HEK293 (cell line): Measurements from ENCODE around the gene KEL.

Source experiments
- CTCF ChIA-PET: fragments of 350-600 bp; formaldehyde crosslinking; extraction: SDS; loops from one replicate; lab custom pipeline; 2021; ENCODE audit warnings: antibody characterized with exemption; lab: Yijun Ruan, JAX
- POLR2A ChIA-PET: fragments of 300-600 bp; formaldehyde crosslinking; extraction: SDS; loops from one replicate; lab custom pipeline; 2020; ENCODE audit warnings: antibody characterized with exemption, inconsistent platforms; lab: Yijun Ruan, JAX
- H3K27ac ChIP-seq: fragments of 200-500 bp; sonication (Bioruptor generic); 2 replicates; pipeline ENCODE4 v1.5.1; 2014; ENCODE audit warnings: low read depth, low read length, control low read depth, inconsistent platforms; ENCODE audit errors: extremely low read depth
- H3K36me3 ChIP-seq, 2 experiments: fragments of 200-500 bp in 1 of 2; sonication (Bioruptor generic) in 1 of 2; 1 replicate in 1 of 2; 2 replicates in 1 of 2; pipeline ENCODE4 v1.5.1; 2014 to 2017; ENCODE audit warnings: inconsistent platforms in 2 of 2, low read length in 2 of 2; ENCODE audit not compliant: control insufficient read depth in 2 of 2, insufficient read depth in 1 of 2
- H3K4me1 ChIP-seq: fragments of 200-500 bp; sonication (Bioruptor generic); 2 replicates; pipeline ENCODE4 v1.5.1; 2014; ENCODE audit warnings: mild to moderate bottlenecking, low read length, inconsistent platforms; ENCODE audit not compliant: control insufficient read depth, insufficient read depth
- H3K4me3 ChIP-seq: 2 replicates; pipeline ENCODE4 v1.5.1; 2011; ENCODE audit warnings: low read depth, mild to moderate bottlenecking, control low read depth, low read length, moderate library complexity
- H3K9me3 ChIP-seq: fragments of 200-500 bp; sonication (Bioruptor generic); 2 replicates; pipeline ENCODE4 v1.5.1; 2014; ENCODE audit warnings: low read depth, low read length, inconsistent platforms; ENCODE audit not compliant: control insufficient read depth, insufficient read depth
- EGR2 ChIP-seq: fragments of 450-650 bp; formaldehyde crosslinking; IDR thresholded peaks from 2 replicates; pipeline ENCODE4 v1.5.1; 2016; ENCODE audit warnings: low read depth, missing biosample characterization, missing genetic modification characterization
- GLI2 ChIP-seq: fragments of 450-650 bp; formaldehyde crosslinking; IDR thresholded peaks from 2 replicates; pipeline ENCODE4; 2017; ENCODE audit warnings: missing biosample characterization, missing genetic modification characterization, low read depth, borderline replicate concordance
- KLF16 ChIP-seq: fragments of 450-650 bp; formaldehyde crosslinking; IDR thresholded peaks from 2 replicates; pipeline ENCODE4 v1.5.1; 2017; ENCODE audit warnings: missing biosample characterization, missing genetic modification characterization
- PRDM1 ChIP-seq: fragments of 450-650 bp; formaldehyde crosslinking; IDR thresholded peaks from 2 replicates; pipeline ENCODE4; 2016; ENCODE audit warnings: missing biosample characterization, missing genetic modification characterization
- RBAK ChIP-seq: fragments of 450-650 bp; formaldehyde crosslinking; IDR thresholded peaks from 2 replicates; pipeline ENCODE4 v1.5.1; 2016; ENCODE audit warnings: missing biosample characterization, missing genetic modification characterization
- TRIM28 ChIP-seq: IDR thresholded peaks from 2 replicates; pipeline ENCODE4 v1.6.1; 2011; ENCODE audit warnings: low read length, control low read depth, borderline replicate concordance
- WT1 ChIP-seq: fragments of 450-650 bp; formaldehyde crosslinking; IDR thresholded peaks from 2 replicates; pipeline ENCODE4 v1.5.1; 2016; ENCODE audit warnings: missing biosample characterization, missing genetic modification characterization
- YY2 ChIP-seq: fragments of 450-650 bp; formaldehyde crosslinking; IDR thresholded peaks from 2 replicates; pipeline ENCODE4 v1.5.1; 2016; ENCODE audit warnings: missing biosample characterization, missing genetic modification characterization
- ZNF10 ChIP-seq: fragments of 450-650 bp; formaldehyde crosslinking; IDR thresholded peaks from 2 replicates; pipeline ENCODE4 v1.5.1; 2017; ENCODE audit warnings: missing biosample characterization, missing genetic modification characterization
- ZNF133 ChIP-seq: fragments of 450-650 bp; formaldehyde crosslinking; IDR thresholded peaks from 2 replicates; pipeline ENCODE4 v1.5.1; 2016; ENCODE audit warnings: missing biosample characterization, missing genetic modification characterization
- ZNF138 ChIP-seq: fragments of 450-650 bp; formaldehyde crosslinking; IDR thresholded peaks from 2 replicates; pipeline ENCODE4 v1.5.1; 2016; ENCODE audit warnings: missing biosample characterization, missing genetic modification characterization, borderline replicate concordance
- ZNF140 ChIP-seq: fragments of 450-650 bp; formaldehyde crosslinking; IDR thresholded peaks from 2 replicates; pipeline ENCODE4 v1.5.1; 2016; ENCODE audit warnings: missing biosample characterization, missing genetic modification characterization
- ZNF146 ChIP-seq: fragments of 450-650 bp; formaldehyde crosslinking; IDR thresholded peaks from 2 replicates; pipeline ENCODE4 v1.5.1; 2016; ENCODE audit warnings: missing biosample characterization, missing genetic modification characterization
- ZNF155 ChIP-seq: fragments of 450-650 bp; formaldehyde crosslinking; IDR thresholded peaks from 2 replicates; pipeline ENCODE4 v1.5.1; 2016; ENCODE audit warnings: missing biosample characterization, missing genetic modification characterization
- ZNF169 ChIP-seq: fragments of 450-650 bp; formaldehyde crosslinking; IDR thresholded peaks from 2 replicates; pipeline ENCODE4 v1.5.1; 2016; ENCODE audit warnings: missing biosample characterization, missing genetic modification characterization
- ZNF174 ChIP-seq: fragments of 450-650 bp; formaldehyde crosslinking; IDR thresholded peaks from 2 replicates; pipeline ENCODE4 v1.5.0; 2017; ENCODE audit warnings: missing biosample characterization, mild to moderate bottlenecking, missing genetic modification characterization
- ZNF221 ChIP-seq: fragments of 450-650 bp; formaldehyde crosslinking; IDR thresholded peaks from 2 replicates; pipeline ENCODE4 v1.5.1; 2017; ENCODE audit warnings: missing biosample characterization, missing genetic modification characterization, borderline replicate concordance
- ZNF239 ChIP-seq: fragments of 450-650 bp; formaldehyde crosslinking; IDR thresholded peaks from 2 replicates; pipeline ENCODE4 v1.5.1; 2016; ENCODE audit warnings: missing biosample characterization, missing genetic modification characterization
- ZNF600 ChIP-seq: fragments of 450-650 bp; formaldehyde crosslinking; IDR thresholded peaks from 2 replicates; pipeline ENCODE4 v1.5.1; 2016; ENCODE audit warnings: missing biosample characterization, missing genetic modification characterization
- ZNF658 ChIP-seq: fragments of 450-650 bp; formaldehyde crosslinking; IDR thresholded peaks from 2 replicates; pipeline ENCODE4; 2016; ENCODE audit warnings: missing biosample characterization, missing genetic modification characterization
- ZNF670 ChIP-seq: fragments of 450-650 bp; formaldehyde crosslinking; IDR thresholded peaks from 2 replicates; pipeline ENCODE4 v1.5.1; 2016; ENCODE audit warnings: missing biosample characterization, missing genetic modification characterization, low read depth
- TF ChIP-seq, protein P1 (sequence below): fragments of 450-650 bp; formaldehyde crosslinking; IDR thresholded peaks from 2 replicates; pipeline ENCODE4 v1.5.1; 2016; ENCODE audit warnings: missing biosample characterization, missing genetic modification characterization
- TF ChIP-seq, protein P2 (sequence below): fragments of 450-650 bp; formaldehyde crosslinking; IDR thresholded peaks from 2 replicates; pipeline ENCODE4 v1.5.1; 2016; ENCODE audit warnings: missing biosample characterization, missing genetic modification characterization, borderline replicate concordance
- TF ChIP-seq, protein P3 (sequence below): fragments of 450-650 bp; formaldehyde crosslinking; IDR thresholded peaks from 2 replicates; pipeline ENCODE4 v1.5.1; 2016; ENCODE audit warnings: missing biosample characterization, missing genetic modification characterization

Gene KEL

DNA sequence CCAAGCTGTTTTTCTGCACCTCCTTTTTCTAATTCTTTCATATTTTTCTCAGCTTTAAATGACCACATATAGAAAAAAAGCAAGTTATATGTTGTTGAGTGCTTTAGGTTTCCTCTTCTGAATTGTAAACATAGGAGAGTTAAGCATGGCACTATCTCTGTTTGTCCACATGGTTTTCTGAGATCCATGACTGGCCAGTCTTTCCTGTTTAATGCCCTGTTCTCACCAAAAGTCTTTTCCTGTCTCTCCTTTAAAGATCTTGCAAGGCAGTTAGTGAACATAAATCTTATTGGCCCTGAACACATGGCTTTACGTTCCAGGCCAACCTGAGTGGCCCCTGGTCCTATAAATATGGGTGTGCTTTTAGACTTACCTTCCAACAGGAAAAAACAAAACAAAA, 48.0 kb downstream of the KEL start:
- TF ChIP-seq ZNF133 (no peak), RBAK (tag by site-specific recombination) (no peak), ZNF600 (no peak), TRIM28 (no peak), ZNF140 (tag by site-specific recombination) (no peak), WT1 (tag by site-specific recombination) (no peak)
- H3K4me3 ChIP-seq: no peak overlapping the region
- no peaks in the 10 kb centered on the region for H3K9me3 ChIP-seq
- no peaks in the 10 kb centered on the region for H3K36me3 ChIP-seq
- ChIA-PET CTCF (interaction anchor here (0.7 kb wide), 1 partner anchor 204 kb away, joined by 4 read pairs; no protein-coding TSS in a partner anchor), POLR2A (no interaction called here)
- no peaks in the 10 kb centered on the region for H3K4me1 ChIP-seq
- no peak overlapping the region for H3K27ac ChIP-seq

DNA sequence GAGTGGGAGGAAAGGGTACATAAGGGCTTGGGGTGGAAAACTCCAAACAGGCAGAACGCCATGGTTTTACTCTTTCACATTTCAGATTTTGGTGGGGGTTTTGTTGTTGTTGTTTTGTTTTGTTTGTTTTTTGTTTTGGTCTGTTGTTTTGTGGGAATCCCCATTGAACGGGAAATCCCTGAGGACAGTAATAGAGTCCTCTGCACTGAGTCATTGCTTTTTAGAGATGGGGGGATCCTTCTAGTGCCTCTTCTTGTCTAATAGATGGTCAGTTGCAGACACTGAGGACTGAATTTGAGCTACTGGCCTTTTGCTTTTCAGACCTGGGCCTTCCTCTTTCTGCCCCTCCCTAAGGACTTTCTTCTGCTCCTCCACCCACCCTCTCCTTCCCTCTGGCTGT, 48.6 kb downstream of the KEL start:
- no peaks in the 10 kb centered on the region for H3K4me1 ChIP-seq
- H3K36me3 ChIP-seq: no peaks in the 10 kb centered on the region
- no peaks in the 10 kb centered on the region for H3K9me3 ChIP-seq
- H3K4me3 ChIP-seq: no peak overlapping the region
- ChIA-PET CTCF (no interaction called here), POLR2A (interaction anchor here (0.6 kb wide), 1 partner anchor 17 kb away, joined by 3 read pairs; no protein-coding TSS in a partner anchor)
- TF ChIP-seq ZNF174 (no peak), KLF16 (tag by site-specific recombination) (no peak), ZNF658 (no peak), ZNF146 (no peak), ZNF239 (no peak), ZNF138 (tag by site-specific recombination) (no peak), YY2 (tag by site-specific recombination) (no peak), ZNF10 (tag by site-specific recombination) (no peak), ZNF155 (no peak), ZNF221 (no peak), ZNF169 (tag by site-specific recombination) (no peak)
- TF ChIP-seq, protein P1, sequence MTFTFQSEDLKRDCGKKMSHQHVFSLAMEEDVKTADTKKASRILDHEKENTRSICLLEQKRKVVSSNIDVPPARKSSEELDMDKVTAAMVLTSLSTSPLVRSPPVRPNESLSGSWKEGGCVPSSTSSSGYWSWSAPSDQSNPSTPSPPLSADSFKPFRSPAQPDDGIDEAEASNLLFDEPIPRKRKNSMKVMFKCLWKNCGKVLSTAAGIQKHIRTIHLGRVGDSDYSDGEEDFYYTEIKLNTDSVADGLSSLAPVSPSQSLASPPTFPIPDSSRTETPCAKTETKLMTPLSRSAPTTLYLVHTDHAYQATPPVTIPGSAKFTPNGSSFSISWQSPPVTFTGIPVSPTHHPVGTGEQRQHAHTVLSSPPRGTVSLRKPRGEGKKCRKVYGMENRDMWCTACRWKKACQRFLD (tag by site-specific recombination): no peak
- TF ChIP-seq, protein P2, sequence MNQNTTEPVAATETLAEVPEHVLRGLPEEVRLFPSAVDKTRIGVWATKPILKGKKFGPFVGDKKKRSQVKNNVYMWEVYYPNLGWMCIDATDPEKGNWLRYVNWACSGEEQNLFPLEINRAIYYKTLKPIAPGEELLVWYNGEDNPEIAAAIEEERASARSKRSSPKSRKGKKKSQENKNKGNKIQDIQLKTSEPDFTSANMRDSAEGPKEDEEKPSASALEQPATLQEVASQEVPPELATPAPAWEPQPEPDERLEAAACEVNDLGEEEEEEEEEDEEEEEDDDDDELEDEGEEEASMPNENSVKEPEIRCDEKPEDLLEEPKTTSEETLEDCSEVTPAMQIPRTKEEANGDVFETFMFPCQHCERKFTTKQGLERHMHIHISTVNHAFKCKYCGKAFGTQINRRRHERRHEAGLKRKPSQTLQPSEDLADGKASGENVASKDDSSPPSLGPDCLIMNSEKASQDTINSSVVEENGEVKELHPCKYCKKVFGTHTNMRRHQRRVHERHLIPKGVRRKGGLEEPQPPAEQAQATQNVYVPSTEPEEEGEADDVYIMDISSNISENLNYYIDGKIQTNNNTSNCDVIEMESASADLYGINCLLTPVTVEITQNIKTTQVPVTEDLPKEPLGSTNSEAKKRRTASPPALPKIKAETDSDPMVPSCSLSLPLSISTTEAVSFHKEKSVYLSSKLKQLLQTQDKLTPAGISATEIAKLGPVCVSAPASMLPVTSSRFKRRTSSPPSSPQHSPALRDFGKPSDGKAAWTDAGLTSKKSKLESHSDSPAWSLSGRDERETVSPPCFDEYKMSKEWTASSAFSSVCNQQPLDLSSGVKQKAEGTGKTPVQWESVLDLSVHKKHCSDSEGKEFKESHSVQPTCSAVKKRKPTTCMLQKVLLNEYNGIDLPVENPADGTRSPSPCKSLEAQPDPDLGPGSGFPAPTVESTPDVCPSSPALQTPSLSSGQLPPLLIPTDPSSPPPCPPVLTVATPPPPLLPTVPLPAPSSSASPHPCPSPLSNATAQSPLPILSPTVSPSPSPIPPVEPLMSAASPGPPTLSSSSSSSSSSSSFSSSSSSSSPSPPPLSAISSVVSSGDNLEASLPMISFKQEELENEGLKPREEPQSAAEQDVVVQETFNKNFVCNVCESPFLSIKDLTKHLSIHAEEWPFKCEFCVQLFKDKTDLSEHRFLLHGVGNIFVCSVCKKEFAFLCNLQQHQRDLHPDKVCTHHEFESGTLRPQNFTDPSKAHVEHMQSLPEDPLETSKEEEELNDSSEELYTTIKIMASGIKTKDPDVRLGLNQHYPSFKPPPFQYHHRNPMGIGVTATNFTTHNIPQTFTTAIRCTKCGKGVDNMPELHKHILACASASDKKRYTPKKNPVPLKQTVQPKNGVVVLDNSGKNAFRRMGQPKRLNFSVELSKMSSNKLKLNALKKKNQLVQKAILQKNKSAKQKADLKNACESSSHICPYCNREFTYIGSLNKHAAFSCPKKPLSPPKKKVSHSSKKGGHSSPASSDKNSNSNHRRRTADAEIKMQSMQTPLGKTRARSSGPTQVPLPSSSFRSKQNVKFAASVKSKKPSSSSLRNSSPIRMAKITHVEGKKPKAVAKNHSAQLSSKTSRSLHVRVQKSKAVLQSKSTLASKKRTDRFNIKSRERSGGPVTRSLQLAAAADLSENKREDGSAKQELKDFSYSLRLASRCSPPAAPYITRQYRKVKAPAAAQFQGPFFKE: no peak
- H3K27ac ChIP-seq: no peak overlapping the region

DNA sequence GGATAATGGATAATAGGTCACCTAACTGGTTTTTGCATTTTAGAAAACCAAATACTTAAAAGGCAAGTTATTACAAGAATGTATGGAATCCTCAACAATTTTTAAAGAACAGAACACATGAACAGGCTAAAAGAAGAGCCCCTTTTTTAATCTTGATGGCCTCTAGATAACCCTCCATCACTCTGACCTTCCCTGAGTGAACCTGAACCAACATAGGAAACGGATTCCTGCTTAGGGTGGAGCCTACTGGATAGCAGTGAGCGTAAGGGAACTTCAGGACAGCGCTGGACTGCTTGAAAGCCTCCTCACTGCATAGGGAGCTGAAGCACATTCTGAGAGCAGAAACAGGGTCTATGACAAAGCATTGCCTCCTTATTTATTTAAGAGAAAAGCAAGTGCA, 49.1 kb downstream of the KEL start:
- H3K27ac ChIP-seq: no peak overlapping the region
- H3K4me3 ChIP-seq: no peak overlapping the region
- no peak for TF ChIP-seq PRDM1 (tag by site-specific recombination)
- no peak for TF ChIP-seq ZNF670 (tag by site-specific recombination)
- no peak for TF ChIP-seq GLI2 (tag by site-specific recombination)
- TF ChIP-seq, protein P3, sequence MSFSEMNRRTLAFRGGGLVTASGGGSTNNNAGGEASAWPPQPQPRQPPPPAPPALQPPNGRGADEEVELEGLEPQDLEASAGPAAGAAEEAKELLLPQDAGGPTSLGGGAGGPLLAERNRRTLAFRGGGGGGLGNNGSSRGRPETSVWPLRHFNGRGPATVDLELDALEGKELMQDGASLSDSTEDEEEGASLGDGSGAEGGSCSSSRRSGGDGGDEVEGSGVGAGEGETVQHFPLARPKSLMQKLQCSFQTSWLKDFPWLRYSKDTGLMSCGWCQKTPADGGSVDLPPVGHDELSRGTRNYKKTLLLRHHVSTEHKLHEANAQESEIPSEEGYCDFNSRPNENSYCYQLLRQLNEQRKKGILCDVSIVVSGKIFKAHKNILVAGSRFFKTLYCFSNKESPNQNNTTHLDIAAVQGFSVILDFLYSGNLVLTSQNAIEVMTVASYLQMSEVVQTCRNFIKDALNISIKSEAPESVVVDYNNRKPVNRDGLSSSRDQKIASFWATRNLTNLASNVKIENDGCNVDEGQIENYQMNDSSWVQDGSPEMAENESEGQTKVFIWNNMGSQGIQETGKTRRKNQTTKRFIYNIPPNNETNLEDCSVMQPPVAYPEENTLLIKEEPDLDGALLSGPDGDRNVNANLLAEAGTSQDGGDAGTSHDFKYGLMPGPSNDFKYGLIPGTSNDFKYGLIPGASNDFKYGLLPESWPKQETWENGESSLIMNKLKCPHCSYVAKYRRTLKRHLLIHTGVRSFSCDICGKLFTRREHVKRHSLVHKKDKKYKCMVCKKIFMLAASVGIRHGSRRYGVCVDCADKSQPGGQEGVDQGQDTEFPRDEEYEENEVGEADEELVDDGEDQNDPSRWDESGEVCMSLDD (tag by site-specific recombination): no peak
- TF ChIP-seq EGR2 (tag by site-specific recombination): no peak
- POLR2A ChIA-PET: interaction anchor here (0.6 kb wide), 1 partner anchor 16 kb away, joined by 3 read pairs; no protein-coding TSS in a partner anchor
- CTCF ChIA-PET: no interaction called here
- H3K9me3 ChIP-seq: no peaks in the 10 kb centered on the region
- no peaks in the 10 kb centered on the region for H3K4me1 ChIP-seq
- no peaks in the 10 kb centered on the region for H3K36me3 ChIP-seq
